Omental fat pad (tissue), 4 donors: Measurements from ENCODE around the gene P4HA1. TPM values are rescaled to one million over a fixed set of nuclear protein-coding genes. Genes with fewer than 3 reads are reported as not detected.
"Not testable (repeated sequence)": the region's sequence is repeated elsewhere in the genome, so short reads cannot be mapped to it uniquely, and the experiment has no call there.

ENCODE experiments used
- ATAC-seq: fragments of 150-250 bp; one replicate; pipeline ENCODE4 v1.9.1; 2016; ENCODE audit warnings: mild to moderate bottlenecking, moderate library complexity; ENCODE audit not compliant: low FRiP score
- DNase-seq: peaks from one replicate; pipeline ENCODE4 v3.0.0-alpha.2; 2019; ENCODE audit warnings: low spot score
- total RNA-seq, 4 donors: library from RNA; depleted of rRNA; stranded (reverse); fragments of >200 nt; gene quantifications; one replicate each; pipeline ENCODE4 v1.1.0, GENCODE V29; 2016
- TF ChIP-seq, protein P1 (sequence below), 3 donors: fragments of 450-650 bp; IDR thresholded peaks; one replicate each; pipeline ENCODE4 v1.5.1; 2016 to 2017; ENCODE audit warnings: antibody characterized with exemption in 3 of 3, mild to moderate bottlenecking in 3 of 3, moderate library complexity in 2 of 3

P4HA1 gene
- total RNA-seq, 4 donors from 2014 or later = 22.0 to 41.4 (median 37.8) TPM

GRCh38 chr10:72997099-72997498, 99.6 kb downstream of the P4HA1 start:
- DNase-seq (no peak), ATAC-seq (no peak)
- TF ChIP-seq, protein P1, sequence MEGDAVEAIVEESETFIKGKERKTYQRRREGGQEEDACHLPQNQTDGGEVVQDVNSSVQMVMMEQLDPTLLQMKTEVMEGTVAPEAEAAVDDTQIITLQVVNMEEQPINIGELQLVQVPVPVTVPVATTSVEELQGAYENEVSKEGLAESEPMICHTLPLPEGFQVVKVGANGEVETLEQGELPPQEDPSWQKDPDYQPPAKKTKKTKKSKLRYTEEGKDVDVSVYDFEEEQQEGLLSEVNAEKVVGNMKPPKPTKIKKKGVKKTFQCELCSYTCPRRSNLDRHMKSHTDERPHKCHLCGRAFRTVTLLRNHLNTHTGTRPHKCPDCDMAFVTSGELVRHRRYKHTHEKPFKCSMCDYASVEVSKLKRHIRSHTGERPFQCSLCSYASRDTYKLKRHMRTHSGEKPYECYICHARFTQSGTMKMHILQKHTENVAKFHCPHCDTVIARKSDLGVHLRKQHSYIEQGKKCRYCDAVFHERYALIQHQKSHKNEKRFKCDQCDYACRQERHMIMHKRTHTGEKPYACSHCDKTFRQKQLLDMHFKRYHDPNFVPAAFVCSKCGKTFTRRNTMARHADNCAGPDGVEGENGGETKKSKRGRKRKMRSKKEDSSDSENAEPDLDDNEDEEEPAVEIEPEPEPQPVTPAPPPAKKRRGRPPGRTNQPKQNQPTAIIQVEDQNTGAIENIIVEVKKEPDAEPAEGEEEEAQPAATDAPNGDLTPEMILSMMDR (IDR thresholded peaks at IDR 0.05) = no peak

DNA sequence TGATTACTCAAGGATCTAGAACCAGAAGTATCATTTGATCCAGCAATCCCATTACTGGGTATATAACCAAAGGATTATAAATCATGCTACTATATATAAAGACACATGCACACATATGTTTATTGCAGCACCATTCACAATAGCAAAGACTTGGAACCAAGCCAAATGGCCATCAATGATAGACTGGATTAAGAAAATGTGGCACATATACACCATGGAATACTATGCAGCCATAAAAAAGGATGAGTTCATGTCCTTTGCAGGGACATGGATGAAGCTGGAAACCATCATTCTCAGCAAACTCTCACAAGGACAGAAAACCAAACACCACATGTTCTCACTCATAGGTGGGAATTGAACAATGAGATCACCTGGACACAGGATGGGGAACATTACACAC, 101.2 kb downstream of the P4HA1 start:
- DNase-seq = not testable (repeated sequence)

GRCh38 chr10:72989771-72990170, 106.9 kb downstream of the P4HA1 start:
- not testable (repeated sequence) for ATAC-seq, DNase-seq

More for the DNA sequence above, 101.2 kb downstream of the P4HA1 start:
- not testable (repeated sequence) for ATAC-seq

- DNase-seq, ATAC-seq: not testable (repeated sequence)
Observed at GRCh38 chr10:72984618-72985017, 112.0 kb downstream of the P4HA1 start.

GRCh38 chr10:72981882-72982529, 114.7 kb downstream of the P4HA1 start:
- TF ChIP-seq, protein P1 (IDR thresholded peaks at IDR 0.05) = no peak
- ATAC-seq (no peak), DNase-seq (no peak)

DNA sequence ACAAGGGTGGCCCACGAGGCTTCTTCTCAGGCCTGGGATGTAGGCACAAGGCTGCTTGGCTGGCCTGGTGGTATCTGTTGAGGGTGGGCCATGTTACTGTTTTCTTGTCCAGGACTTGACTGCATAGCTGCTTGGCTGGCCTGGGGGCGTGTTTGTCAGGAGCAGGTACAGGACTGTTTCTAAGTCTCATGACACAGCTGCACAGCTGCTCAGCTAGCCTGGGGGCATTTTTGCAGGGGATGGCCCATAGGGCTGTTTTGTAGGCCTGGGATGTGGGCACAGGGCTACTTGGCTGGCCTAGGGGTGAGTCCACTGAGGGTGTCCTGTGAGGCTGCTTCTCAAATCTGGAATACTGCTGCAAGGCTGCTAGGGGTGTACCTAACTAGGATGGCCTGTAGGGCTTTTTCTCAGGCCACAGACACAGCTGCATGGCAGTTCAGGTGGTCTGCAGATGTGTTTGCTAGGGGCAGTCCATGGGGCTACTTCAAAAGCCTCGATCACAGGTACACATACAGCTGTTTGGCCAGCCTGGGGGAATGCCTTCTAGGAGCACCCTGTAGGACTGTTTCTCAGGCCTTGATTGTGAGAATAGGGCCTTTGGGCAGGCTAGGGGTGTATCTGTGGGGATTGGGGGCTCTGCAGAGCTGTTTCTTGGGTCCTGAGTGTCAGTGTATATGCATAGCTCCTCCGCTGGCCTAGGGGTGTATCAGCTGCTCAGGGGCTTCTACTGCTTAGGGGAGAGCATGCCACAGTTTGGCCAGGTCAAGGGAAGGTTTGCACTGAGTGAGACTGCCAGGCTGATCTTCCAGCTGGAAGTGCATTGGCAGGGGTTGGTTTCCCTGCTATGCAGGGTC, 115.4 kb downstream of the P4HA1 start:
- no peak for DNase-seq
- TF ChIP-seq, protein P1 (IDR thresholded peaks at IDR 0.05) = no peak
- ATAC-seq = peak; percentile 37

- no peak for DNase-seq
- TF ChIP-seq, protein P1 (IDR thresholded peaks at IDR 0.05) = no peak
- ATAC-seq = no peak
Observed at GRCh38 chr10:72980348-72980747, 116.3 kb downstream of the P4HA1 start.

- TF ChIP-seq, protein P1 (IDR thresholded peaks at IDR 0.05) = no peak
- DNase-seq (no peak), ATAC-seq (no peak)
Observed at GRCh38 chr10:72979709-72980108, 117.0 kb downstream of the P4HA1 start.
